AG04449 (cell line): ENCODE data around the gene TRPV3.

Experiments used
- CTCF ChIA-PET: fragments of 350-600 bp; formaldehyde crosslinking; extraction: SDS; loops from one replicate; lab custom pipeline; 2021; ENCODE audit warnings: antibody characterized with exemption; lab: Yijun Ruan, JAX
- POLR2A ChIA-PET: fragments of 400-600, 350-600 bp; formaldehyde crosslinking; extraction: SDS; loops from one replicate; lab custom pipeline; 2020; ENCODE audit warnings: antibody characterized with exemption, inconsistent platforms; lab: Yijun Ruan, JAX
- DNase-seq: peaks from one replicate; pipeline ENCODE4 v3.0.0-alpha.2; 2010; ENCODE audit warnings: low read depth, low spot score
- H3K4me3 ChIP-seq: 2 replicates; pipeline ENCODE4 v1.5.1; 2011; ENCODE audit warnings: low read depth, mild to moderate bottlenecking, control low read depth, low read length
- CTCF ChIP-seq: IDR thresholded peaks from one replicate; pipeline ENCODE4 v1.5.1; 2011; ENCODE audit warnings: mild to moderate bottlenecking, moderate library complexity, low read length, control low read depth, inconsistent platforms; ENCODE audit not compliant: insufficient read depth; ENCODE audit errors: missing control alignments

TRPV3 gene

DNA sequence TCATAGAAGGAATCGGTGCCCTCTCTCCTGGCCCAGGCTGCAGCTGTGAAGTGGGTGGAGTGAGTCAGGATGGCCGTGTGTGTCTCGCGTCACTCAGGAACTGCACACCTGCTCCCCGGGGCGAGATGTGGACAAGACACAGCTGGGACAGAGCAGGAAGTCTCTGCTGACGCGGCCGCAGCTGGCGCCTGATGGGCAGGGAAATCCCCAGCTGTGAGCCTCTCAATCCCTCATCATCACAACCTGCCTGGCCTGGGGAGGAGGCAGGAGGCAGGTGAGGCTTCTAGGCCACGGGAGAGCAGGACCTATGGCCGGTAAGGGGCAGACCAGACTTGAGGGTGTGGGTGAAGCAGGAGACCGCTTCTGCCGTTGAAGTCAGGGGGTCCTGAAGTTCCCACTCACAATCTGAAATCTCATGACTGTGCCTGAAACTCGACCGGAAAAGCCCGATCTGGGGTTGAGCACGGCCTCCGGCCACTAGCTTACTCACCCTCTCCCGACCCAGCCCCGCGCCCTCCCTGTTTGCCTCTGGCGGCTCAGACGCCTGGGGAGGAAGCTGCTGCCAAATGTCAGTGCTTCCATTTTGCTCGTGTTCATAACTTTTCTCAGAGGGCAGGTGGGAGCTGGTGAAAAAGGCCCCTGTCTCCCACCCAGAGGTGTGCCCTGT lies 1.1 kb upstream of the TRPV3 start:
- POLR2A ChIA-PET, result no interaction called here
- no peak for DNase-seq

GRCh38 chr17:3556916-3557767 lies 470 bp downstream of the TRPV3 start:
- H3K4me3 ChIP-seq, result no peak overlapping the region
- TF ChIP-seq CTCF, result no peak
- ChIA-PET POLR2A (no interaction called here), CTCF (no interaction called here)
- no peak for DNase-seq

More for the DNA sequence above, 1.1 kb upstream of the TRPV3 start:
- H3K4me3 ChIP-seq, result no peak overlapping the region
- no peak for TF ChIP-seq CTCF
- CTCF ChIA-PET, result no interaction called here

DNA sequence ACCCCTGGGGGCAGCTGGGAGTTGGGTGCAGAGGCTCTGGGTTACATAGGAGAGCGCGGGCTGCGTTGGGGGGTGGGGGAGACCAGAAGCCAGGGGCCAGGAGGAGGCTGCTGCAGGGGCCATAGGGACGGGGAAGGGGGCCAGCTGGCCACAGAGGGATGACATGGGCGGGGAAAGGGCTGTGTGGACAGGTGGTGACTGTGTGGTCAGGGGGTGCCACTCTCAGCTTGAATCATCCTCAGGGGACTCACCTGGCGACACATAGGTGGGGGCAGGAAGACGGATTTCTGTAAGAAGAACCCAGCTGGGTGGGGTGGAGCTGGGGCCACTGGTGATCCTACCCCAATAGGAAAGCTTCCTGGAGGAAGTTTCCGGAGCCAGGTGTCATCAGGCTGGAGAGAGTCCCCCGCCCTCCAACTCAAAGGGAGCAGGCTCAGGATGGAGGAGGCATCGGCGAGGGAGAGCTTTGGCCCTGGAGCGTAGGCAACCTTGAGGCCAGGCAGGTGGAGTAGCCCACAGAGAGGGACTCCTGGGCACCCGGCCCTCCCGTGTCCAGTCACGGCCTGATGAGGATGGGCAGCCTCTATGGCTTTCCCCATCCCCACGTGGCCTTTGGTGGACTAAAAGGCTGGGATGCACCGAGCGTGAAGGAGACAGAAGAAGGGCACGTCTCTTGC lies 1.2 kb downstream of the TRPV3 start:
- H3K4me3 ChIP-seq, result no peak overlapping the region
- no peak for TF ChIP-seq CTCF
- ChIA-PET POLR2A (no interaction called here), CTCF (no interaction called here)
- no peak for DNase-seq

DNA sequence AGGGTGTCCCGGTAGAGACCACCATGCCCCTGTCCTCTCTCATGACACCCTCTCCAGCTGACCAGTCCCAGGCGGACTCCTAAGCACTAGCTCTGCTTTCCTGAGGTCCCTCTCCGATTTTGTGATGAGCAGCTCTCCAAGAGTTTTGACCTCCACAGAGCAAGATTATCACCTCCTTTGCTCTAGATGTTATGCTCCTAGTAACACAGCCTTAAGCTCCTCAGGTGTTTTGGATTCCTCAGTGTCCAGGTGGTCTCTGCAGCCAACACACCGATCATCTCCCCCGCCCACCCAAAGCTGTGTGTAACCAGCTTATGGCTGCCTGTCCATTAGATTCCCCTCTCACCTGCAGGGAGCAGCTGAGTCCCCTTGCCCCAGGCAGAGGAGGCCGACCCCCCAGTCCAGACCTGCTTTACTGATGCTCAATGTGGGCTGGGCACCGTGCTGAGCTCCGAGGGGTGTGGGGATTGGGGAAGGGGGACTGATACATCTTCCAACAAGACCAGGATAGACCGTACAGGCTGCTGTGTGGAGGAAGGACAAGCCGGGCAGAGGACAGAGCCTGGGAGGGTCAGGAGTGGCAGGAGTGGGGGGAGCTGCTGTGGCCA lies 2.3 kb downstream of the TRPV3 start:
- DNase-seq, result no peak
- ChIA-PET CTCF (interaction anchor here (1.1 kb wide), 1 partner anchor 20 kb away, joined by 3 read pairs; no protein-coding TSS in a partner anchor), POLR2A (no interaction called here)
- H3K4me3 ChIP-seq, result no peak overlapping the region
- TF ChIP-seq CTCF, result no peak

DNA sequence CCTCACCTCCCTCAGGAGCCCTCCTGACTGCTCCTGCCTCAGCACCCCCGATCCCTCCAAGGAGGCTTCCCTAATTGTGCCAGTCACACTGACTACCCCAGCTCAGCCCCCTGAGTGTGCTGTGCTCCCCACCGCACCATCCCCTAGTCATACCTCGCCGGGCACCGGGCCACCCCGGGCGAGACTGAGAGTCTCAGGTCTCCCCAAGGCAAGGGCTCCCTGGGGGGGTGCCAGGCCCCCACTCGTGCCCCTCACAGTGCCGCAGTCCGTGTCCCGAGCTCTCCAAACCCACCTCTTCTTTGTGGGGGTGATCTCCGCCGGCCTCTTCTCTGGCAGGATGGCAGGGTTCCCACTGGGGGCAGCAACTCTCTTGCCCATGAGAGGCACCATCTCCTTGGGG lies 3.2 kb downstream of the TRPV3 start:
- DNase-seq, result no peak
- POLR2A ChIA-PET, result no interaction called here
- no peak for TF ChIP-seq CTCF
- no peak overlapping the region for H3K4me3 ChIP-seq
- CTCF ChIA-PET, result interaction anchor here (1.1 to 1.4 kb wide), 2 partner anchors 19 kb away, joined by 3 read pairs; no protein-coding TSS in a partner anchor
